Endometrial microvascular endothelial cells (primary cell): Measurements from ENCODE around the gene CYB5R2. TPM values are rescaled to one million over a fixed set of nuclear protein-coding genes. Genes with fewer than 3 reads are reported as not detected.

Source experiments
- in situ Hi-C: cut with HindIII; loops from 2 replicates; pipeline ENCODE4 v1.10.0; 2017; ENCODE audit warnings: low sequenced_read_pairs, low pct_unique_long_range_greater_than_20kb; ENCODE audit errors: inconsistent ontology term
- total RNA-seq: library from RNA; depleted of rRNA; stranded (reverse); fragments of >200 nt; gene quantifications from one replicate; pipeline ENCODE4 v1.2.3, GENCODE V29; 2015; ENCODE audit errors: inconsistent ontology term

CYB5R2 gene
- total RNA-seq: 4.2 TPM

GRCh38 chr11:7672960-7673723 is at the start of gene CYB5R2:
CYB5R2 (minus strand) TSS chr11:7673500; CDS start chr11:7672825, 675 bp downstream.
- in situ Hi-C loops: no loop called here

- in situ Hi-C loops: no loop called here
Measured at GRCh38 chr11:7714786-7715185, 41.5 kb upstream of the CYB5R2 start.

- in situ Hi-C loops: no loop called here
Measured at GRCh38 chr11:7706377-7706776, 33.1 kb upstream of the CYB5R2 start, which contains the start of gene OVCH2. OVCH2 (minus strand) TSS chr11:7706477; CDS start chr11:7706394, 83 bp downstream.

- in situ Hi-C loops: no loop called here
Measured at GRCh38 chr11:7703740-7704139, 30.4 kb upstream of the CYB5R2 start.

- in situ Hi-C loops: no loop called here
Measured at GRCh38 chr11:7696424-7696823, 23.1 kb upstream of the CYB5R2 start.

- in situ Hi-C loops: no loop called here
Measured at GRCh38 chr11:7694235-7694634, 20.9 kb upstream of the CYB5R2 start.

GRCh38 chr11:7692426-7692825 is 19.1 kb upstream of the CYB5R2 start:
- in situ Hi-C loops: no loop called here

- in situ Hi-C loops: no loop called here
Measured at GRCh38 chr11:7691759-7692350, 18.6 kb upstream of the CYB5R2 start.

GRCh38 chr11:7690648-7691047 is 17.3 kb upstream of the CYB5R2 start:
- in situ Hi-C loops: no loop called here

GRCh38 chr11:7689239-7689638 is 15.9 kb upstream of the CYB5R2 start:
- in situ Hi-C loops: no loop called here

- in situ Hi-C loops: no loop called here
Measured at GRCh38 chr11:7688238-7688826, 15.0 kb upstream of the CYB5R2 start.

- in situ Hi-C loops: no loop called here
Measured at GRCh38 chr11:7687386-7687785, 14.1 kb upstream of the CYB5R2 start.

- in situ Hi-C loops: no loop called here
Measured at GRCh38 chr11:7686761-7687160, 13.5 kb upstream of the CYB5R2 start.

- in situ Hi-C loops: no loop called here
Measured at GRCh38 chr11:7683571-7683970, 10.3 kb upstream of the CYB5R2 start.

- in situ Hi-C loops: no loop called here
Measured at GRCh38 chr11:7677796-7678201, 4.5 kb upstream of the CYB5R2 start.

GRCh38 chr11:7677071-7677470 is 3.8 kb upstream of the CYB5R2 start:
- in situ Hi-C loops: no loop called here

- in situ Hi-C loops: no loop called here
Measured at GRCh38 chr11:7675631-7676030, 2.3 kb upstream of the CYB5R2 start.

GRCh38 chr11:7673724-7674434 is 579 bp upstream of the CYB5R2 start:
- in situ Hi-C loops: no loop called here

GRCh38 chr11:7672276-7672959 is 882 bp downstream of the CYB5R2 start:
- in situ Hi-C loops: no loop called here
